LNCaP clone FGC (cell line): ENCODE results near the gene FREM1.

Experiments used
- DNase-seq: peaks from one replicate; pipeline ENCODE4 v3.0.0-alpha.2; 2011; ENCODE audit warnings: low read depth
- H3K4me3 ChIP-seq: 2 replicates; pipeline ENCODE4 v1.5.1; 2011; ENCODE audit warnings: mild to moderate bottlenecking, low read depth, low read length, control low read depth
- TF ChIP-seq, protein P1 (sequence below): IDR thresholded peaks from 2 replicates; pipeline ENCODE4 v1.5.1; 2012; ENCODE audit warnings: mild to moderate bottlenecking; ENCODE audit not compliant: control insufficient read depth, insufficient read depth; ENCODE audit errors: extremely low read depth

The FREM1 gene

DNA sequence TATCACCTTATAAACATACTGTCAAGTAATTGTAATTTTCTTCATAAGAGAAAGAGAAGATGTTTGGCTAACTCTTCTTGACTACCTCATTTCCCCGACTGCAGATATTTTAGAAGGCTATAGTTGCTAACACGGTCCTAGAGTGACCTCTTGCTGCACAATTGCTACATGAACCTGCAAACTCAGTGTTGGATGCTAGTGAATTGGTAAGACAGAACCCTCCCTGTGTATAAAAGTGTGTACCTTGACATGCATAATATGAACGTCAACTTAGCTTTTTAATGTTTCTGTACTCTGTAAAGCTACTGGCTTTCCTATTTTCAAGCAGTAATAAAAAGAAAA, 141.0 kb downstream of the FREM1 start:
- TF ChIP-seq, protein P1, sequence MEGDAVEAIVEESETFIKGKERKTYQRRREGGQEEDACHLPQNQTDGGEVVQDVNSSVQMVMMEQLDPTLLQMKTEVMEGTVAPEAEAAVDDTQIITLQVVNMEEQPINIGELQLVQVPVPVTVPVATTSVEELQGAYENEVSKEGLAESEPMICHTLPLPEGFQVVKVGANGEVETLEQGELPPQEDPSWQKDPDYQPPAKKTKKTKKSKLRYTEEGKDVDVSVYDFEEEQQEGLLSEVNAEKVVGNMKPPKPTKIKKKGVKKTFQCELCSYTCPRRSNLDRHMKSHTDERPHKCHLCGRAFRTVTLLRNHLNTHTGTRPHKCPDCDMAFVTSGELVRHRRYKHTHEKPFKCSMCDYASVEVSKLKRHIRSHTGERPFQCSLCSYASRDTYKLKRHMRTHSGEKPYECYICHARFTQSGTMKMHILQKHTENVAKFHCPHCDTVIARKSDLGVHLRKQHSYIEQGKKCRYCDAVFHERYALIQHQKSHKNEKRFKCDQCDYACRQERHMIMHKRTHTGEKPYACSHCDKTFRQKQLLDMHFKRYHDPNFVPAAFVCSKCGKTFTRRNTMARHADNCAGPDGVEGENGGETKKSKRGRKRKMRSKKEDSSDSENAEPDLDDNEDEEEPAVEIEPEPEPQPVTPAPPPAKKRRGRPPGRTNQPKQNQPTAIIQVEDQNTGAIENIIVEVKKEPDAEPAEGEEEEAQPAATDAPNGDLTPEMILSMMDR = peak; percentile 66
- peak; percentile 47 for DNase-seq
- no peak overlapping the region for H3K4me3 ChIP-seq

DNA sequence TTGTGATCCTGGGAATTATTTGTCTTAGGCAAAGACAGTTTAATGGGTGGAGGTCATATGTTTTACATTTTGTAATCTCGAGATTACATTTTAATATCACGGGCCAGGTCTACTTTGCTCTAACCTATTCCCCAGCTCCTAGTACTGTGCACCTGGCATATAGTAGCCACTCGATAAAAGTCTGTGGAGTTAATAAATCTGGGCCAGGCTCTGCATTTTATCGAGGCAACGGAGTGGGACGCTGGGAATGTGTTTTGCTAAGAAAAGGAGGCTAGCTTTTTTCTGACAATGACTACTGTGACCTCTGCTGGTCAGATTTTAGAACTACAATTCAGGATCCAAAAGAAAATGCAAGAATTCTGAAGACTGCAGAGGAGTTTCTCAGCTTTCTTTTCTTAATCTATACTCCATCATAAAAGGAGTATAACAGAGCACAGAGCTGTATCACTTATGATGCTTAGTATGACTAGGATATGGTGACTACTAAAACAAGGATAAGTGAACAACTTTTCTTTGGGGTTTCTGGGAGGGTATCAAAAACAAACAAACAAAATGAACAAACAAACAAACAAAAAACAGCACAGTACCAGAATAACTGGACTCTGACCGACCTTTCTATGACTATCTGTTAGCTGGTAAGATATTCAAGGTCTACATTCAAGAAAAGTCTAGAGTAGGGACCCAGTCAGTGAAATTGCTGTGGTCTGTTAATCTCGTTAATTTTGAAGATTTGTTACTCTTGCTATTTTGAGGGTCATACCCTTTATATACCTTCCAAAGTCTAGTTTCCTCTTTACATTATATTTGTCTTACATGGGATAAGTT, 141.6 kb downstream of the FREM1 start:
- H3K4me3 ChIP-seq = no peak overlapping the region
- DNase-seq = peak; percentile 25
- TF ChIP-seq, protein P1 = peak; percentile 64

DNA sequence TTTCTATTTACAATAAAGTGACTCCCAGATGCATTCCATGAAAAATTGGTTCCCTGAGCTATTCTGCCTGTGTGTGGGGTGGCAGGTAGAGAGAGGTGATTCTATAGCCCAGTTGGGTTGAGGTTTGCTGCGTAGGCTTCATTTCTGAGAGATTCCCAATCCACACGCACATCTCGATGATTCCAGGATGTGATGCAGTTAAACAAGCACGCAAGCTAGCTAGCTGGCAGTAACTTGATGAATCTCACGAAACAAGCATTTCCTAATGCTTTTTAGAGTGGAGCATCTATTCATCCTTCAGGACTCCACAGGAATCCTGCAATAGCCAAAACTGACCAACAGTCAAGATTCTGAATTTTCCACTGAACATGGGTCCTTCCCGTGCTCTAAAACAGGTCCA, 143.9 kb downstream of the FREM1 start:
- no peak for DNase-seq
- TF ChIP-seq, protein P1 = no peak
- H3K4me3 ChIP-seq = no peak overlapping the region

DNA sequence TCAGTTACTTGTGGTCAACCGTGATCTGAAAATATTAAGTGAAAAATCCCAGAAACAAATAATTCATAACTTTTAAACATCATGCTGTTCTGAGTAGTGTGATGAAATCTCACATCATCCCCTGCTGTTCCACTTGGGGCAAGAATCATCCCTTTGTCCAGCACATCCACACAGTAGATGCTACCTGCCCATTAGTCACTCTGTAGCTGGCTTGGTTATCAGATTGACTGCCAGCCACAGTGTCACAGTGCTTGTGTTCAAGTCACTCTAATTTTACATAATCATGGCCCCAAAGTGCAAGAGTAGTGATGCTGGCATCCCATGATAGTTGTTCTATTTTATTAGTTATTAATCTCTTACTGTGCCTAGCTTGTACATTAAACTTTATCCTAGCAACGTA, 148.6 kb downstream of the FREM1 start:
- no peak overlapping the region for H3K4me3 ChIP-seq
- DNase-seq = no peak
- TF ChIP-seq, protein P1 = no peak

DNA sequence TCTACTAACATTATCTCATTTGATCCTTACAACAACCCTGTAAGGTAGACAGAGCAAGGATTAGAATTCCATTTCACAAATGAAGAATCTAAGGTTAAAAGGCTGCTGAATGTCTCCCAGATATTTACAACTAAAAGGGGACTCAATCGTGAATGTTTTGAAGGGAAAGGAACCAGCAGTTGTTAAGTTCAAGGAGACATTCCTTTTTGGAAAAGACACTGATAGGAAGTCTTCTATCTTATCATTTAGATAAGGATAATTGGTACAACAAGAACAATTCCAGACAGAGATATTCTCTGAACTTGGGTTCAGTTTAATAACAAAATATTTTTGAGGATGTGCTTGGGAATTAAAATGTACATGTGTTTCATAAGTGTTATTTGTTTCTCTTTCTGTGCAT, 150.2 kb downstream of the FREM1 start:
- DNase-seq = no peak
- TF ChIP-seq, protein P1 = no peak
- H3K4me3 ChIP-seq = no peak overlapping the region

DNA sequence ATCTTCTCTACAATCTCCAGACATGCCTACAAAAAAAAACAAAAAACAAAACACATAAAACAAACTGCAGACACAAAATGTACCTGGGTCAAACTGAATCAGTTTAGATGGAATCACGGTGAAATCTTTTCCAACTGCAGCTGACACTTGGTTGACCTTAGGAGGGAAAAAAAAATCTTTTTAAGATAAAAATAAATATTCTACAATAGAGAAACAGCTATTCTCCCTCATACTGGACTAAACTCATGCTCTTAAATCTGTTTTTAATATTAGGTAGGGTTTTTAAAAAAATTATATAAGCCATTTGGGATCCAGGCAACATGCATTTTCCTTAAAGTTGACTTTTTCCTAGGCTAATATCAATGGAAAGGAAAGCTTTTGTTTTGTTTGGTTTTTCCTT, 153.9 kb downstream of the FREM1 start:
- DNase-seq = no peak
- H3K4me3 ChIP-seq = no peak overlapping the region
- TF ChIP-seq, protein P1 = no peak

DNA sequence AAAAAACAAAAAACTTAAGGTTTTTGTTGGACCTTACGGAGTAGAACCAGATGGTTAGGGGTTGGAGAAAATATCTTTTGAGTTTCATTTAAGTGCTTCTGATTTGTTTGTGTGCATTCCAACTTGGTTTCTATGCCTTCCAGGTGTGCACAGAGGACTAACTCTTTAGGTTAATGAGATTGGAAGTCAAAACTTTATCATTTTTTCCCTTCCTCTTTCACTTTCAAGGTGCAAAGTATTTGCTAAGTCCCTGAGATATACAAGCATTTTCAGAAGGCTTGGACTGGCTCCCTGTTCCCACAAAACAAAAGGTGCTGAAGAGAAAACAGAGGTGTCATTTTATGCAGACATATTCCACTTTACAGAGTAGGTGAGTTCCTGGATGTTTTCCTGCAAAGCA, 157.4 kb downstream of the FREM1 start:
- H3K4me3 ChIP-seq = no peak overlapping the region
- TF ChIP-seq, protein P1 = no peak
- no peak for DNase-seq
